ENCODE results near the gene MYH3.
A peak's percentile ranks its signal among the peaks of the same experiment; 100 is the strongest.

DNA sequence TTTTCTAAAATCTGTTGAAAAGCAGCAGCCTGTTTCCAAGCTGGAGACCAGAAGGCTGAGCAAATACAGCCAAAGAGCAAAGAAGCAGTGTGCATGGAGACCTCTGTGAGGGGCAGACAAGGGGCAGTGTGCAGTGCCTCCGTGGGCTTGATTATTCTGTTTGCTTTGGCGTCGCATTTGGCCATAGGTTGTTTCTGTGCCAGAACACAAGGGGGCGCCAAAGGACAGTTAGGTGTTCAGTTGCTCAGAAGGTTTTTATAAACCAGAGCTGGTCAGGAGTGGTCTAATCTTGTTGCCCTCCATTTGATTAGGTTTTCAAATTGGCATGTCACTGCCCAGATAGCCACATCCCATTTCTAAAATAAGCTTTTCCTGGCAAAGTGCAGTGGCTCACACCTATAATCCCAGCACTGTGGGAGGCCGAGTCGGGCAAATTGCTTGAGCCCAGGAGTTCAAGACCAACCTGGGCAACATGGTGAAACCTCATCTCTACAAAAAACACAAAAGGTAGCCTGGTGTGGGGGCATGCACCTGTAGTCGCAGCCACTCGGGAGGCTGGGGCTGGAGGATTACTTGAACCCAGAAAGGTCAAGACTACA, 10.6 kb downstream of the MYH3 start:
- TF ChIP-seq POLR2A (IDR thresholded peaks at IDR 0.05) (no peak), CTCF (IDR thresholded peaks at IDR 0.05) (peak; percentile 73 to 87 (median 85)), POLR2AphosphoS5 (IDR thresholded peaks at IDR 0.05) (no peak), EP300 (IDR thresholded peaks at IDR 0.05; ENCODE audit: low read depth) (no peak)

Data from transverse colon (tissue), 4 donors.